Small intestine (tissue), 7 donors: ENCODE measurements around the gene ARHGEF28. TPM values are rescaled to one million over a fixed set of nuclear protein-coding genes. Genes with fewer than 3 reads are reported as not detected.

Experiments used
- DNase-seq, 2 donors: peaks; one replicate each; pipeline versions ENCODE4 v3.0.0 to v3.0.0-alpha.2; 2013
- FAIRE-seq: peaks from 2 replicates; lab custom pipeline; 2012; peaks lifted over from hg19 to GRCh38; lab: Jason Lieb, UNC
- H3K27ac ChIP-seq, 3 donors: one replicate each; pipeline ENCODE4 v1.5.1; 2013; ENCODE audit warnings: low read length in 2 of 3, mild to moderate bottlenecking in 2 of 3, control low read depth in 1 of 3, inconsistent platforms in 1 of 3, low read depth in 1 of 3, moderate library complexity in 1 of 3
- H3K27me3 ChIP-seq, 3 donors: one replicate each; pipeline ENCODE4 v1.6.1; 2013; ENCODE audit warnings: low read length in 3 of 3, inconsistent platforms in 1 of 3; ENCODE audit not compliant: control insufficient read depth in 3 of 3, insufficient read depth in 3 of 3
- H3K36me3 ChIP-seq, 3 donors: one replicate each; pipeline ENCODE4 v1.6.1; 2013; ENCODE audit warnings: low read length in 3 of 3, inconsistent platforms in 1 of 3, low read depth in 1 of 3, mild to moderate bottlenecking in 1 of 3, moderate library complexity in 1 of 3; ENCODE audit not compliant: control insufficient read depth in 3 of 3, insufficient read depth in 2 of 3
- H3K4me1 ChIP-seq, 3 donors: one replicate each; pipeline ENCODE4 v1.6.1; 2013; ENCODE audit warnings: low read length in 2 of 3, inconsistent platforms in 1 of 3, low read depth in 1 of 3, mild to moderate bottlenecking in 1 of 3, moderate library complexity in 1 of 3; ENCODE audit not compliant: control insufficient read depth in 3 of 3, insufficient read depth in 2 of 3
- H3K4me3 ChIP-seq, 3 donors: one replicate each; pipeline ENCODE4 v1.5.1; 2013; ENCODE audit warnings: low read length in 3 of 3, control low read depth in 1 of 3, inconsistent platforms in 1 of 3, low read depth in 1 of 3, mild to moderate bottlenecking in 1 of 3, moderate library complexity in 1 of 3
- H3K9me3 ChIP-seq, 2 donors: one replicate each; pipeline ENCODE4 v1.6.1; 2013; ENCODE audit warnings: low read depth in 1 of 2, low read length in 1 of 2; ENCODE audit not compliant: control insufficient read depth in 2 of 2, insufficient read depth in 1 of 2
- WGBS, 3 donors: extraction: QIAGEN DNeasy Blood & Tissue Kit; methylation state at CpG; one replicate each; pipeline ENCODE4 v1.1.7; 2013; 5-methylcytosine and 5-hydroxymethylcytosine counted together
- polyA plus RNA-seq, 4 donors: library from polyadenylated mRNA; stranded (reverse) in 3 of 4; unstranded in 1 of 4; fragments of 200-250 nt in 3 of 4; fragments of 120-200 nt in 1 of 4; gene quantifications; one replicate each; pipeline versions ENCODE4 v1.2.1 to v1.2.3, GENCODE V29; 2013
- donor health status: healthy with polysubstance abuse.
- donor health status: control.
- donor health status: control.
- donor health status: Bipolar disorder and iron deficiency.
- donor health status: healthy.

Gene ARHGEF28
- polyA plus RNA-seq, 4 donors, result 1.1 to 16.5 (median 2.7) TPM

- no peaks in the 10 kb centered on the region for H3K9me3 ChIP-seq
- no peaks in the 10 kb centered on the region for H3K27me3 ChIP-seq
- WGBS, 3 donors, result 96 to 100% (median 96%) methylated on average over 1 of the region's 1 CpG
- peaks cover 0 to 13% (median 0%) of the 10 kb centered on the region in 3 donors for H3K36me3 ChIP-seq
- H3K4me3 ChIP-seq, result no peak overlapping the region
- no peak for DNase-seq
- H3K4me1 ChIP-seq, result no peaks in the 10 kb centered on the region
- no peak overlapping the region for H3K27ac ChIP-seq
- FAIRE-seq, result no peak
Measured at GRCh38 chr5:73865315-73865714, 239.3 kb downstream of the ARHGEF28 start.

- FAIRE-seq (no peak), DNase-seq (no peak)
- Histone ChIP-seq H3K27me3 (no peaks in the 10 kb centered on the region), H3K4me1 (no peaks in the 10 kb centered on the region), H3K36me3 (peaks cover 0 to 14% (median 0%) of the 10 kb centered on the region in 3 donors), H3K9me3 (no peaks in the 10 kb centered on the region), H3K4me3 (no peak overlapping the region), H3K27ac (no peak overlapping the region)
- WGBS, 3 donors, result 76 to 93% (median 90%) methylated on average over 5 of the region's 5 CpGs
Measured at GRCh38 chr5:73867345-73868335, 241.6 kb downstream of the ARHGEF28 start.

- WGBS, 3 donors, result 93 to 94% (median 93%) methylated on average over 7 of the region's 7 CpGs
- H3K4me1 ChIP-seq, result no peaks in the 10 kb centered on the region
- peaks cover 0 to 7% (median 0%) of the 10 kb centered on the region in 3 donors for H3K36me3 ChIP-seq
- H3K27me3 ChIP-seq, result no peaks in the 10 kb centered on the region
- FAIRE-seq, result no peak
- no peak for DNase-seq
- H3K27ac ChIP-seq, result no peak overlapping the region
- no peaks in the 10 kb centered on the region for H3K9me3 ChIP-seq
- no peak overlapping the region for H3K4me3 ChIP-seq
Measured at GRCh38 chr5:73883646-73884045, 257.6 kb downstream of the ARHGEF28 start.

DNA sequence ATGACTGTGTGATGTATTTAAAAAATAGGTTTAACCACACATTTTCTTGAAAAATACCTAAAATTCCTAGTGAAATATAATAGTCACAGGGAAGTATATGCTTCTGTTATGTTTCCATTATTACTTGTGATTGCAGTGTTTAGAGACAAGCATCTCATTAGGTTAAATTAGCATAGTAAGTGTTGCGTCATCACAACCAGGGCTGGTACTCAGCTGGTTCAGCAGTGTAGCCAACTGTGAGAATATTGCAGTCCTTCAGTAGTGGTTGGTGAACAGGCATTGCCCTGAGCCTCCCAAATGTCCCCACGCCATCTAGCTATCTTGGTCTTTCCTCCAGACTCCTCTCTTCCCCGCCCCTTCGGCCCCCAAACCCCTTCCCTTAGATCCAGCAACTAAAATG lies 261.7 kb downstream of the ARHGEF28 start:
- 82 to 100% (median 92%) methylated on average over 4 of the region's 4 CpGs for WGBS, 3 donors
- Histone ChIP-seq H3K36me3 (peaks cover 0 to 7% (median 0%) of the 10 kb centered on the region in 3 donors), H3K27ac (no peak overlapping the region), H3K4me1 (no peaks in the 10 kb centered on the region), H3K4me3 (no peak overlapping the region), H3K27me3 (no peaks in the 10 kb centered on the region), H3K9me3 (no peaks in the 10 kb centered on the region)
- no peak for FAIRE-seq
- DNase-seq, result no peak

- Histone ChIP-seq H3K4me3 (no peak overlapping the region), H3K4me1 (no peaks in the 10 kb centered on the region), H3K27me3 (no peaks in the 10 kb centered on the region), H3K36me3 (peaks cover 0 to 12% (median 0%) of the 10 kb centered on the region in 3 donors), H3K9me3 (no peaks in the 10 kb centered on the region), H3K27ac (no peak overlapping the region)
- no peak for DNase-seq
- WGBS, 3 donors, result 84 to 95% (median 86%) methylated on average over 4 of the region's 4 CpGs
- FAIRE-seq, result no peak
Measured at GRCh38 chr5:73890569-73890968, 264.6 kb downstream of the ARHGEF28 start.

GRCh38 chr5:73892218-73892617 lies 266.2 kb downstream of the ARHGEF28 start:
- WGBS, 3 donors, result 90 to 96% (median 93%) methylated on average over 6 of the region's 6 CpGs
- FAIRE-seq (no peak), DNase-seq (no peak)
- no peaks in the 10 kb centered on the region for H3K9me3 ChIP-seq
- H3K36me3 ChIP-seq, result peaks cover 0 to 15% (median 0%) of the 10 kb centered on the region in 3 donors
- no peaks in the 10 kb centered on the region for H3K27me3 ChIP-seq
- no peak overlapping the region for H3K4me3 ChIP-seq
- H3K4me1 ChIP-seq, result no peaks in the 10 kb centered on the region
- no peak overlapping the region for H3K27ac ChIP-seq

GRCh38 chr5:73892806-73893205 lies 266.8 kb downstream of the ARHGEF28 start:
- no peak for FAIRE-seq
- 67 to 79% (median 71%) methylated on average over 1 of the region's 1 CpG for WGBS, 3 donors
- H3K36me3 ChIP-seq, result peaks cover 0 to 14% (median 0%) of the 10 kb centered on the region in 3 donors

GRCh38 chr5:73893813-73894212 lies 267.8 kb downstream of the ARHGEF28 start:
- Histone ChIP-seq H3K4me1 (no peaks in the 10 kb centered on the region), H3K27me3 (no peaks in the 10 kb centered on the region), H3K4me3 (no peak overlapping the region), H3K27ac (no peak overlapping the region), H3K9me3 (no peaks in the 10 kb centered on the region), H3K36me3 (peaks cover 0 to 11% (median 0%) of the 10 kb centered on the region in 3 donors)
- FAIRE-seq, result no peak
- no peak for DNase-seq
- WGBS, 3 donors, result 83 to 87% (median 85%) methylated on average over 2 of the region's 2 CpGs

More at GRCh38 chr5:73892806-73893205, 266.8 kb downstream of the ARHGEF28 start:
- H3K4me1 ChIP-seq, result no peaks in the 10 kb centered on the region
- H3K27me3 ChIP-seq, result no peaks in the 10 kb centered on the region
- DNase-seq, result no peak
- no peaks in the 10 kb centered on the region for H3K9me3 ChIP-seq
- no peak overlapping the region for H3K27ac ChIP-seq
- H3K4me3 ChIP-seq, result no peak overlapping the region
